GM12891 (cell line): ENCODE results near the gene CD300LG.

Experiments
- POLR2A ChIP-seq: IDR thresholded peaks from 2 replicates; pipeline ENCODE4 v1.6.1; 2011; ENCODE audit warnings: low read depth, low read length, control low read depth
- POLR2AphosphoS5 ChIP-seq: IDR thresholded peaks from 2 replicates; pipeline ENCODE4 v1.6.1; 2011; ENCODE audit warnings: low read depth, low read length, control low read depth
- POU2F2 ChIP-seq: IDR thresholded peaks from 2 replicates; pipeline ENCODE4 v1.6.1; 2011; ENCODE audit warnings: low read depth, mild to moderate bottlenecking, control low read depth, low read length, moderate library complexity
- TAF1 ChIP-seq: IDR thresholded peaks from 2 replicates; pipeline ENCODE4 v1.6.1; 2011; ENCODE audit warnings: low read depth, low read length, control low read depth

DNA sequence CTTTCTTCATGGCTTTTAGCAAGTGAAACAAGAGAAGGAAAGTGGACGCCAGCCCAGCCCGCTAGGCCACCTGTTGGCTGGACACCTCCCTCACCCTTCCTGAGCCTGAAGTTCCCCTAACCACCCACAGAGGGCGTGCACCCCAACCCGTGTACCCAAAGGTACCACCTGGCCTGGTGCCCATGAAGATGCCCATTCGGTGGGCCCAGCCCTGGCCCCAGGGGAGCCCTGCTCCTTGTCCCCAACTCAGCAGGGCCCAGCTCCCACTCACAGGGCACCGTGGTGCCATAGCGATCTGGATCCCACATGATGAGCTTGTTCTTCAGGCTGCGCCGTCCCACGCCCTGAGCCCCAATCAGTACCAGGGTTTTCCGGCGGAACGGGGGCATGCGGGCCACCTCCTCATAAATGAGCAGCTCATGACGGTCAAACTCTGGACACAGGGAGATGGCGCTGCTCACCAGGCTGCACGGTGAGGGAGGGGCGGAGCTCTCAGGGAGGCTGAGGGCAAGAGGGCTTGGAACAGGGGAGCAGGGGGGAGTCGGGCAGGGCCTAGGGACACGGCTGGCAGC is 33.5 kb downstream of the CD300LG start:
- TF ChIP-seq POLR2AphosphoS5 (no peak), TAF1 (no peak), POLR2A (no peak), POU2F2 (no peak)
